Liver (tissue), 9 donors: ENCODE results near the gene DNAH5. TPM values are rescaled to one million over a fixed set of nuclear protein-coding genes. Genes with fewer than 3 reads are reported as not detected.

Experiments used
- DNase-seq: peaks from one replicate; pipeline ENCODE4 v3.0.0-alpha.2; 2017; ENCODE audit warnings: low spot score
- H3K27ac ChIP-seq, 2 donors: one replicate each; pipeline ENCODE4 v1.7.0; 2013; ENCODE audit warnings: inconsistent platforms in 2 of 2, low read length in 2 of 2, control low read depth in 1 of 2, low read depth in 1 of 2, mild to moderate bottlenecking in 1 of 2
- H3K27me3 ChIP-seq, 4 donors: one replicate each; pipeline versions ENCODE4 v1.6.1 to v1.7.0; 2013; ENCODE audit warnings: low read length in 3 of 4, inconsistent platforms in 1 of 4, mild to moderate bottlenecking in 1 of 4, moderate library complexity in 1 of 4; ENCODE audit not compliant: control insufficient read depth in 4 of 4, insufficient read depth in 4 of 4
- H3K36me3 ChIP-seq, 4 donors: one replicate each; pipeline versions ENCODE4 v1.6.1 to v1.7.0; 2013; ENCODE audit warnings: low read length in 3 of 4, mild to moderate bottlenecking in 3 of 4, low read depth in 1 of 4, moderate library complexity in 1 of 4; ENCODE audit not compliant: control insufficient read depth in 4 of 4, insufficient read depth in 3 of 4
- H3K4me1 ChIP-seq, 4 donors: one replicate each; pipeline versions ENCODE4 v1.6.1 to v1.7.0; 2013; ENCODE audit warnings: low read length in 3 of 4, mild to moderate bottlenecking in 3 of 4, moderate library complexity in 1 of 4; ENCODE audit not compliant: control insufficient read depth in 4 of 4, insufficient read depth in 4 of 4
- H3K4me3 ChIP-seq, 3 donors: one replicate each; pipeline versions ENCODE4 v1.6.1 to v1.7.0; 2013; ENCODE audit warnings: low read length in 3 of 3, control low read depth in 1 of 3, low read depth in 1 of 3, mild to moderate bottlenecking in 1 of 3
- H3K9ac ChIP-seq, 2 donors: one replicate each; pipeline ENCODE4 v1.7.0; 2013; ENCODE audit warnings: low read length in 2 of 2, mild to moderate bottlenecking in 2 of 2, moderate library complexity in 2 of 2, control low read depth in 1 of 2, low read depth in 1 of 2
- H3K9me3 ChIP-seq, 4 donors: one replicate each; pipeline versions ENCODE4 v1.6.1 to v1.7.0; 2013; ENCODE audit warnings: low read length in 3 of 4; ENCODE audit not compliant: control insufficient read depth in 4 of 4
- ATF3 ChIP-seq: IDR thresholded peaks from 2 replicates; pipeline ENCODE4 v1.6.1; 2016; ENCODE audit warnings: antibody characterized with exemption
- CTCF ChIP-seq: fragments of 150-350 bp; IDR thresholded peaks from 2 replicates; pipeline ENCODE4 v1.5.1; 2017; ENCODE audit warnings: improper control_type of control experiment, low read depth, low read length; ENCODE audit not compliant: missing input control
- EGR1 ChIP-seq, 2 donors: IDR thresholded peaks; 2 replicates each; pipeline ENCODE4 v1.6.1; 2016 to 2018; ENCODE audit warnings: antibody characterized with exemption in 2 of 2, low read depth in 2 of 2
- FOXA1 ChIP-seq: IDR thresholded peaks from 2 replicates; pipeline ENCODE4 v1.6.1; 2016; ENCODE audit warnings: antibody characterized with exemption
- GABPA ChIP-seq, 2 donors: IDR thresholded peaks in 1 of 2; conservative IDR thresholded peaks in 1 of 2; 2 replicates each; pipeline ENCODE4 v1.6.1; 2016; ENCODE audit warnings: antibody characterized with exemption in 2 of 2, mild to moderate bottlenecking in 1 of 2, moderate library complexity in 1 of 2
- HNF4A ChIP-seq, 2 donors: conservative IDR thresholded peaks; 2 replicates each; pipeline ENCODE4 v1.6.1; 2016; ENCODE audit warnings: antibody characterized with exemption in 2 of 2, mild to moderate bottlenecking in 2 of 2
- HNF4G ChIP-seq: IDR thresholded peaks from 2 replicates; pipeline ENCODE4 v1.6.1; 2016; ENCODE audit warnings: antibody characterized with exemption
- MAX ChIP-seq: IDR thresholded peaks from 2 replicates; pipeline ENCODE4 v1.6.1; 2016; ENCODE audit warnings: antibody characterized with exemption
- NR2F2 ChIP-seq: IDR thresholded peaks from 2 replicates; pipeline ENCODE4 v1.6.1; 2016; ENCODE audit warnings: antibody characterized with exemption
- RAD21 ChIP-seq, 2 donors: IDR thresholded peaks; 2 replicates each; pipeline ENCODE4 v1.6.1; 2016; ENCODE audit warnings: antibody characterized with exemption in 2 of 2, mild to moderate bottlenecking in 2 of 2
- REST ChIP-seq: IDR thresholded peaks from 2 replicates; pipeline ENCODE4 v1.6.1; 2016; ENCODE audit warnings: antibody characterized with exemption, mild to moderate bottlenecking
- SP1 ChIP-seq: IDR thresholded peaks from 2 replicates; pipeline ENCODE4 v1.6.1; 2018; ENCODE audit warnings: antibody characterized with exemption, mild to moderate bottlenecking
- WGBS: extraction: QIAGEN DNeasy Blood & Tissue Kit; methylation state at CpG from one replicate; pipeline ENCODE4 v1.1.7; 2013; 5-methylcytosine and 5-hydroxymethylcytosine counted together
- polyA plus RNA-seq, 2 donors: library from polyadenylated mRNA; stranded (reverse) in 1 of 2; unstranded in 1 of 2; fragments of 200-250 nt in 1 of 2; fragments of >200 nt in 1 of 2; fragmentation: Nextera tagmentation in 1 of 2; extraction: Ambion mirVana in 1 of 2; gene quantifications; one replicate each; pipeline versions ENCODE4 v1.2.1 to v1.2.3, GENCODE V29; 2013 to 2015
- total RNA-seq, 2 donors: library from RNA; depleted of rRNA; stranded (reverse); fragments of >200 nt; gene quantifications; one replicate each; pipeline ENCODE4 v1.2.3, GENCODE V29; 2014
- donor health status: healthy.
- donor health status: healthy.
- donor health status: healthy.
- donor health status: healthy.
- donor health status: healthy.

The DNAH5 gene
- total RNA-seq (10 to 100 TPM in 1 of 2 donors, under 1 TPM in 1; 0.19 to 14.8 TPM), polyA plus RNA-seq (1 to 10 TPM; 1.1 to 7.7 TPM)

- Histone ChIP-seq H3K27ac (no peak within 1 kb of the TSS), H3K36me3 (peaks cover 0 to 2% (median 0%) of the 10 kb centered on the region in 4 donors), H3K9me3 (peaks cover 0 to 2% (median 0%) of the 10 kb centered on the region in 4 donors), H3K27me3 (no peaks in the 10 kb centered on the region), H3K4me3 (no peak within 1 kb of the TSS), H3K9ac (no peak within 1 kb of the TSS), H3K4me1 (no peaks in the 10 kb centered on the region)
- no peak for DNase-seq
- WGBS, result 53% methylated on average over 4 of the region's 4 CpGs
- TF ChIP-seq RAD21 (IDR thresholded peaks at IDR 0.05), result no peak
- no peak for TF ChIP-seq CTCF
- no peak for TF ChIP-seq FOXA1
- no peak for TF ChIP-seq SP1
- no peak for TF ChIP-seq MAX
- no peak for TF ChIP-seq REST
Observed at GRCh38 chr5:13944560-13945199, at the start of gene DNAH5. Gene DNAH5 (minus strand): TSS chr5:13944688. CDS start chr5:13944438, 250 bp downstream.

GRCh38 chr5:13993926-13994325, 49.4 kb upstream of the DNAH5 start:
- H3K27me3 ChIP-seq, result no peaks in the 10 kb centered on the region
- H3K4me3 ChIP-seq, result no peak overlapping the region
- H3K4me1 ChIP-seq, result no peaks in the 10 kb centered on the region
- WGBS, result 68% methylated on average over 11 of the region's 11 CpGs
- no peak overlapping the region for H3K27ac ChIP-seq
- DNase-seq, result no peak
- TF ChIP-seq HNF4A (conservative IDR thresholded peaks at IDR 0.05), result no peak
- no peak for TF ChIP-seq RAD21 (IDR thresholded peaks at IDR 0.05)
- TF ChIP-seq NR2F2, result no peak
- TF ChIP-seq HNF4G, result no peak
- TF ChIP-seq EGR1 (IDR thresholded peaks at IDR 0.05; ENCODE audit: low read depth in 2 of 2), result no peak
- TF ChIP-seq GABPA (IDR thresholded peaks at IDR 0.05 in 1 of 2, conservative IDR thresholded peaks at IDR 0.05 in 1 of 2), result no peak
- TF ChIP-seq ATF3, result no peak
- H3K9ac ChIP-seq, result no peak overlapping the region
- no peaks in the 10 kb centered on the region for H3K36me3 ChIP-seq
- H3K9me3 ChIP-seq, result peaks cover 0 to 4% (median 2%) of the 10 kb centered on the region in 4 donors
